Measurements from ENCODE around the gene MACROD2.

GRCh38 chr20:14114065-14114704 is 118.9 kb downstream of the MACROD2 start:
- TF ChIP-seq CTCF (IDR thresholded peaks at IDR 0.05) (no peak), POLR2A (IDR thresholded peaks at IDR 0.05) (no peak)

All from uterus (tissue), 2 donors.